Measurements from ENCODE around the gene MVP. TPM values are rescaled to one million over a fixed set of nuclear protein-coding genes. Genes with fewer than 3 reads are reported as not detected.
"Not testable (repeated sequence)": the region's sequence is repeated elsewhere in the genome, so short reads cannot be mapped to it uniquely, and the experiment has no call there.

Gene MVP
- total and polyA plus RNA-seq, 5 donors, result 48.2 to 73.9 (median 61.6) TPM

DNA sequence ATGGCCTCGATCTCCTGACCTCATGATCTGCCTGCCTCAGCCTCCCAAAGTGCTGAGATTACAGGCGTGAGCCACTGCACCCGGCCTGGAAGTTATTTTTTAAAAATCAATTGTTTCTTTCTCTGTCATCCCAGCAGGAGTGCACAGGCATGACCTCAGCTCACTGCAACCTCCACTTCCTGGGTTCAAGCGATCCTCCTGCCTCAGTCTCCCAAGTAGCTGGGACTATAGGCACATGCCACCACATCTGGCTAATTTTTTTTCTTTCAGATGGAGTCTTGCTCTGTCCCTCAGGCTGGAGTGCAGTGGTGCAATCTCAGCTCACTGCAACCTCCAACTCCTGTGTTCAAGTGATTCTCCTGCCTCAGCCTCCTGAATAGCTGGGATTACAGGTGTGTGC, 33.1 kb upstream of the MVP start:
- WGBS, result 85% methylated on average over 4 of the region's 4 CpGs
- intact Hi-C loops (cut with DNase I); H3K27me3 ChIP-seq (ENCODE audit: control insufficient read depth, insufficient read depth); DNase-seq; ATAC-seq; H3K4me3 ChIP-seq (ENCODE audit: low read length); H3K4me1 ChIP-seq (ENCODE audit: control insufficient read depth, insufficient read depth, low read length); H3K27ac ChIP-seq (ENCODE audit: low read length); H3K9me3 ChIP-seq (ENCODE audit: control insufficient read depth, low read length): not testable (repeated sequence)

DNA sequence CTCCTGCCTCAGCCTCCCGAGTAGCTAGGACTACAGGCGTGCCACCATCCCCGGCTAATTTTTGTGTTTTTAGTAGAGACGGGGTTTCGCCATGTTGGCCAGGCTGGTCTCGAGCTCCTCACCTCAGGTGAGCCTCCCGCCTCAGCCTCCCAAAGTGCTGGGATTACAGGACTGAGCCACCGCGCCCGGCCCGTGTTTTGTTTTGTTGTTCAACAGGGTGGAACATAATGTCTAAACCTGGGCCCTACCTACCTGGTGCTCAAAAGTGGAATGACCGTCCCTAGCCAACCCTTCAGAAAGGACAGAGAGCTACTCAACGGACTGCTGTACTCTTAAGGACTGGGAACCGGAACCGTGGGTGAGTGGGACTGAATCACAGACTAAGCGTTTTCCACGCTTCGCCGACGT, 30.5 kb upstream of the MVP start:
- ATAC-seq, result no peak
- Histone ChIP-seq H3K9me3 (ENCODE audit: control insufficient read depth, low read length) (no peaks in the 10 kb centered on the region), H3K27me3 (ENCODE audit: control insufficient read depth, insufficient read depth) (no peaks in the 10 kb centered on the region), H3K27ac (ENCODE audit: low read length) (peak overlapping the region; percentile 69), H3K4me3 (ENCODE audit: low read length) (peak overlapping the region; percentile 41), H3K4me1 (ENCODE audit: control insufficient read depth, insufficient read depth, low read length) (no peaks in the 10 kb centered on the region)
- intact Hi-C loops (cut with DNase I), result loop anchor here in 1 of 4 donors (2.0 kb wide), 1 partner anchor 21 kb away; no protein-coding TSS in a partner anchor
- DNase-seq, result peak in 2 of 3 donors; percentile 62 to 71
- WGBS, result 62% methylated on average over 20 of the region's 20 CpGs

DNA sequence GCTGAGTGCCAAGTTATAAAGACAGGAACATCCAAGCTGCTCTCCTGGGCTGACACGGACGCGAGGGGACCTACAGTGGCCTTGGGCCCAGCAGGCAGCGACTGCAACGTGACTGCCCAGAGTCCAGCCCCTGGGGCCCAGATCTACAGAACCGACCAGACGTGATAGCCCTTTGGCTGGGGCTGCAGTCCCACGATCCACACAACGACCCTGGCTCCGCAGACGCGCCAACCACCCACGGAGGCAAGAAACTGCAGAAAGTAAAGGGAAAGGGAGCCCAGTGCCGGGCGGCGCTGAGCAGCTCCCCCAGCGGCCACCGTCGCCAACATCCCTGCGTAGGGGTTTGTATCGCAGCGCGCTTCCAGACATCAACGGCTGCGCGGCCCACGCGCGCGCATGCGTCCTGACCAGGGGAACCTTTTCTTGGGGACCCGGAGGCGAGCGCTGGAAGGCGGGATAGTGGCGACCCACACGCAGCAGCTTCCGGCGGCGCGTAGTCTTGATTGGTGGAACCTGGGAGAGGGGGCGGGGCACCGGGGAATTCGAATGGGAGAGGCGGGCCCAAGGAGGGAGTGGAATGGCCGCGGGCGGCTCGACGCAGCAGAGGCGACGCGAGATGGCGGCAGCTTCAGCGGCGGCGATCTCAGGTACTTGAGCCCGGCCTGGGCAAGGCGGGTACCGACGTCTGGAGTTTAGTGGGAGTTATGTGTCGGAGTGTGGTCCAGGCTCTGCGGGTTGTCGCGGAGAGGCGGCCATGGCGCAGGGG, 29.9 kb upstream of the MVP start, which contains the start of gene KIF22:
TSS of gene KIF22 (plus strand) at position 569 of the 766 bp plus-strand sequence. CDS start at position 578, 9 bp downstream.
- peak within 1 kb of the TSS; percentile 69 for H3K27ac ChIP-seq (ENCODE audit: low read length)
- intact Hi-C loops (cut with DNase I), result loop anchor here in 1 of 4 donors (2.0 kb wide), 1 partner anchor 20 kb away; no protein-coding TSS in a partner anchor
- ATAC-seq (peak; percentile 99), DNase-seq (peak; percentile 100)
- under 1% methylated on average over 67 of the region's 67 CpGs for WGBS
- H3K27me3 ChIP-seq (ENCODE audit: control insufficient read depth, insufficient read depth), result no peaks in the 10 kb centered on the region
- no peaks in the 10 kb centered on the region for H3K4me1 ChIP-seq (ENCODE audit: control insufficient read depth, insufficient read depth, low read length)
- H3K9me3 ChIP-seq (ENCODE audit: control insufficient read depth, low read length), result no peaks in the 10 kb centered on the region
- peak within 1 kb of the TSS; percentile 57 for H3K4me3 ChIP-seq (ENCODE audit: low read length)

DNA sequence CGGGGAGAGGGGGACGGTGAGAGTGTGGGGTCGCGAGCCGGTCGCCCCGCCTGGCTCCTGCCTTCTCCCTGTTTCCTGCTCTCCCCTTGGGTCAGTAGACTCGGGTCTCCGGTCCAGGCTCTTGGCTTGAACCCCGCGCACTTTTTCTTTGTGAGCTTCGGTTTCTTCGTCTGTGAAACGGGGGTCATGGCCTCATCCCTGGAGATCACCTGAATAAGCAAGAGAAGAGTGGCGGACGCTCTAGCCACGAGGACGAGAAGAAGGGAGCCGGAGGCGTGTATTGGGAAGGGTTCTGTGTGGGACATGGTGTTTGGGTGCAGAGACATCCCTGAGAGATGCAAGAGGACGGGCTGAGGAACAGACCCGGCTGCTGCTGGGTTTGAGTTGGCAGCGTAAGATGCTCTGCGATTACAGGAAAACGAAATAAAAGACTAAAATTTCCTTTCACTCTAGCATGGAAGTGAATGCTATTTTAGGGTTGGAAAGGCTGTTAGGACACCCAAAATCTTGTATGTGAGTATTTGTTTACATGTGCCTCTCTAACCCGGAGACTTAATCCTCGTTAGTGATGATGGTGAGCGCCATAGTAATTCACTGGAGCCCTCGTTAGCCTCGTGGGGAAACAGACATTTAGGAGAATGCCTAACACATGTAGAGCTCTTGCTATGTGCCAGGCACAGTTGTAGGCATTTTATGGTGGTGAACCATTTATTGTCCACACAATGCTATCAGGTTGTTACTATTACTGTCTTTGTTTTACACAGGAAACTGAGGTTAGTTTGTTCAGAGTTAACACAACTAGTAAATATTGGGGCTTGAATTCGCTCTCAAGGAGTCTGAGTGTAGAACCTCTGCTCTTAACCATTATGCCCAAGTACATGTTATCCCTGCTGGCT, 29.1 kb upstream of the MVP start:
- 3% methylated on average over 31 of the region's 31 CpGs for WGBS
- DNase-seq (no peak), ATAC-seq (no peak)
- Histone ChIP-seq H3K9me3 (ENCODE audit: control insufficient read depth, low read length) (no peaks in the 10 kb centered on the region), H3K4me3 (ENCODE audit: low read length) (peak overlapping the region; percentile 57), H3K27me3 (ENCODE audit: control insufficient read depth, insufficient read depth) (no peaks in the 10 kb centered on the region), H3K4me1 (ENCODE audit: control insufficient read depth, insufficient read depth, low read length) (no peaks in the 10 kb centered on the region), H3K27ac (ENCODE audit: low read length) (peak overlapping the region; percentile 16)
- intact Hi-C loops (cut with DNase I), result loop anchor here in 1 of 4 donors (2.0 kb wide), 1 partner anchor 20 kb away; no protein-coding TSS in a partner anchor

DNA sequence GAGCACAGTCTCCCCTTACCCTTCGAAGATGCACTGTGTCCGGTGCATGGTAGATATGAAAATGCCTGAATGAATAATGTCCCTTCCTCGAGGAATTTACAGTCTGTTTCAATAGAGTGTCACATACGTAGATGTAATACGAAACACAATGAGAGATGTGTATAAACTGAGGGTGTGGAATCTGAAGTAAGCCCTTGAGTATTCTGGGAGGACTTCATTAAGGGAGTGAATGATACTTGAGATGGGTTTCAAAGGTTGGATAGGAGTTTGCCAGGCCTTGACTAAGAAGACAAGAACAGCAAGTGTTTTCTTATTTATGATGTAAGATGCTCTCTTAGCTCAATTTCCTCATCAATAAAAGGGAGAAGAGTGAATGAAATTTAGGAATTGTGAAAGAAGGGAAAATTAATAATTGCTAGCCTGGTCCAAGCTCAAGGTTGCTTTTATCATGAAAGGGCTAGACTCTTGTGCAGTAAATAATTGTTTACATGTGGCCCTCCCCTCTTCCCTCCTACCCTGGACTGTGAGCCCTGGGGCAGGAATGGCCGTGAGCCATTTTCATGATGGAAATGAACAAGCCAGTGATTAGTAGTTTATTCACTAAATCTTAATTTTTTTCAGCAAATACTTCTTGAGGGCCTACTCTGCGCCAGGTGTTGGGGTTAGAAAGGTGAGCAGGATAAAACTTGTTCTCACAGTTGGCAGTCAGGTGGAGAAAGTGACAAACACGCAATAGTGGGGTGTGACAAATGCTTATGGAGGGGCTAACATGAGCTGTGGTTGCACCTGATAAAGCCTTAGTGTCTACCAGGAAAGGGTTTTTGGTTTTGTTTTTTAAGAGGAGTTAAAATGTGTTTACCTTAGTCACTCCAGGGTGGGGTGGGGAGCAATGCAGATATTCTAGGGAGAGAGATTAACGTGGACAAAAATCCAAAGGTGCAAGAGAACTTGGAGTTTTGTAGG, 28.1 kb upstream of the MVP start:
- 73% methylated on average over 9 of the region's 9 CpGs for WGBS
- DNase-seq (no peak), ATAC-seq (no peak)
- H3K4me3 ChIP-seq (ENCODE audit: low read length), result no peak overlapping the region
- H3K9me3 ChIP-seq (ENCODE audit: control insufficient read depth, low read length), result no peaks in the 10 kb centered on the region
- no peaks in the 10 kb centered on the region for H3K4me1 ChIP-seq (ENCODE audit: control insufficient read depth, insufficient read depth, low read length)
- intact Hi-C loops (cut with DNase I), result loop anchor here in 1 of 4 donors (2.0 kb wide), 1 partner anchor 19 kb away; no protein-coding TSS in a partner anchor
- H3K27me3 ChIP-seq (ENCODE audit: control insufficient read depth, insufficient read depth), result no peaks in the 10 kb centered on the region
- H3K27ac ChIP-seq (ENCODE audit: low read length), result no peak overlapping the region

DNA sequence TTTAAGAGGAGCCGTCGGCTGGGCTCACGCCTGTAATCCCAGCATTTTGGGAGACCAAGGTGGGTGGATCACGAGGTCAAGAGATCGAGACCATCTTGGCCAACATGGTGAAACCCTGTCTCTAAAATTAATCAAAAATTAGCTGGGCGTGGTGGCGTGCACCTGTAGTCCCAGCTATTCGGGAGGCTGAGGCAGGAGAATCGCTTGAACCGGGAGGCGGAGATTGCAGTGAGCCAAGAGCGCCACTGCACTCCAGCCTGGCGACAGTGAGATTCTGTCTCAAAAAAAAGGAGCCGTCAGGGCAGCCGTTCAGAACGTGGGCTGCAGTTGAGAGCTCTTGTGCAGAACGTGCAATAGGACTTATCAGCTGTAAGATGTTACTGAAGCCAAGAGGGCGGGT, 27.1 kb upstream of the MVP start:
- H3K27ac ChIP-seq (ENCODE audit: low read length), result not testable (repeated sequence)
- WGBS, result 84% methylated on average over 18 of the region's 18 CpGs

DNA sequence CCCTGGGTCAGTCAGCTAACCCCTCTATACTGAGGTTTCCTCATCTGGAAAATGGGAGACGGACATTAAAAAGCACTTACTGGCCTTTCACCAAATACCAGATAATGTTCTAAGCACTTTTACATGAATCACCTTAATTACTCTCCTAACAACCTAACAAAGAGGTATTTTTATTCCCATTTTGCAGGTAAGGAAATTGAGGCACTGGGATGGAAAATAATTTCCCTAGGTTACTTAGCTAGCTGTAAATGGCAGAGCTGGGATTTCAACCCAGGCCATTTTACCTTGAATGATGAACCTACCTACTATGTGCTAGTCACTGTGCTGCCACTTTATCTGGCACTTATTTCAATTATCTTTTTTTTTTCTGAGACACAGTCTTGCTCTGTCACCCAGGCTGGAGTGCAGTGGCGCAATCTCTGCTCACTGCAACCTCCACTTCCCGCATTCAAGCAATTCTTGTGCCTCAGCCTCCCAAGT, 26.0 kb upstream of the MVP start:
- intact Hi-C loops (cut with DNase I), result no loop called here
- Histone ChIP-seq H3K4me3 (ENCODE audit: low read length) (no peak overlapping the region), H3K27me3 (ENCODE audit: control insufficient read depth, insufficient read depth) (no peaks in the 10 kb centered on the region), H3K9me3 (ENCODE audit: control insufficient read depth, low read length) (no peaks in the 10 kb centered on the region), H3K27ac (ENCODE audit: low read length) (no peak overlapping the region), H3K4me1 (ENCODE audit: control insufficient read depth, insufficient read depth, low read length) (no peaks in the 10 kb centered on the region)
- DNase-seq, result no peak
- 99% methylated on average over 3 of the region's 3 CpGs for WGBS
- ATAC-seq, result no peak

More for the DNA sequence above, 27.1 kb upstream of the MVP start:
- DNase-seq; intact Hi-C loops (cut with DNase I); ATAC-seq; H3K4me1 ChIP-seq (ENCODE audit: control insufficient read depth, insufficient read depth, low read length); H3K27me3 ChIP-seq (ENCODE audit: control insufficient read depth, insufficient read depth); H3K9me3 ChIP-seq (ENCODE audit: control insufficient read depth, low read length); H3K4me3 ChIP-seq (ENCODE audit: low read length): not testable (repeated sequence)

DNA sequence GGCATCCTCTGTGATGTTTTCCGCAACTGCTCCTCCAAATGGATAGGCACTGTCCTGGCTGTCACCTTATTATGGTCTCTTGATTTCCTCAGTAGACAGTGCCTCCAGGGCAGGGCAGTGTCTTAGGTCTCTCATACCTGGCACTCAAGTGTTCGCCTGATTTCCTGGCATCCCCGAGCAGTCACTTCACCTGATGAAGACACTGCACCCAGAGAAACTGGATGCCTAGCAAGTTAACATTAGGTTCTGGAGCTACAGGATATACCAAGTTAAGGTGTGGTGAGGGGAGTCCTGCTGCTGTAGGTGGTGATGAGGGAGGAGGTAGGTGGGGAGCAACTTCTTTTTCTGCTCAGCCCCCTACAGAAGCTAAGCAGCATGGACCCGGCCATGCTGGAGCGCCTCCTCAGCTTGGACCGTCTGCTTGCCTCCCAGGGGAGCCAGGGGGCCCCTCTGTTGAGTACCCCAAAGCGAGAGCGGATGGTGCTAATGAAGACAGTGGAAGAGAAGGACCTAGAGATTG, 17.8 kb upstream of the MVP start:
- Histone ChIP-seq H3K27ac (ENCODE audit: low read length) (no peak overlapping the region), H3K9me3 (ENCODE audit: control insufficient read depth, low read length) (no peaks in the 10 kb centered on the region), H3K27me3 (ENCODE audit: control insufficient read depth, insufficient read depth) (no peaks in the 10 kb centered on the region), H3K4me1 (ENCODE audit: control insufficient read depth, insufficient read depth, low read length) (no peaks in the 10 kb centered on the region), H3K4me3 (ENCODE audit: low read length) (no peak overlapping the region)
- DNase-seq (peak in 1 of 3 donors; percentile 20), ATAC-seq (no peak)
- 95% methylated on average over 8 of the region's 8 CpGs for WGBS
- intact Hi-C loops (cut with DNase I), result no loop called here

DNA sequence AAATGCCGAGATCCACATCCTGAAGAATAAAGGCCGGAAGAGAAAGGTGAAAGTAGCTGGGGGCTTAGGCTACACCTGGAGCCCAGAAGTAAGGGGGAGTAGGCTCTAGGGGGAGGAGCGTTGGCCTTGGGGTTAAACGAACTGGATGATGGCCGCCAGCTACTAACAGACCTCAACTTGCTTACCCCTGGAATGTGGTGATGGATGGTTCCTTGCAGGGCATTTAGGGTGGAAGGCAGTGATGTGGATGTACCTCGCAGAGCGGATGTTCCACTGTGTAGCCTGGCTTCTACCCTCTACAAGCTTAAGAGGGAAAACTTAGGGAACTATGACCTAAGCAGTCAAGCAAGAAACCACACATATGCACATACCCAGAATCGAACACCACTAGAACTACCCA, 16.2 kb upstream of the MVP start:
- intact Hi-C loops (cut with DNase I), result no loop called here

More for the DNA sequence above, 16.2 kb upstream of the MVP start:
- Histone ChIP-seq H3K4me1 (ENCODE audit: control insufficient read depth, insufficient read depth, low read length) (peaks cover 2% of the 10 kb centered on the region), H3K27me3 (ENCODE audit: control insufficient read depth, insufficient read depth) (no peaks in the 10 kb centered on the region), H3K4me3 (ENCODE audit: low read length) (no peak overlapping the region), H3K9me3 (ENCODE audit: control insufficient read depth, low read length) (no peaks in the 10 kb centered on the region), H3K27ac (ENCODE audit: low read length) (peak overlapping the region; percentile 13)
- 75% methylated on average over 8 of the region's 8 CpGs for WGBS
- DNase-seq (peak in 1 of 3 donors; percentile 12), ATAC-seq (no peak)
